Measurements from ENCODE around the gene RASSF3. TPM values are rescaled to one million over a fixed set of nuclear protein-coding genes. Genes with fewer than 3 reads are reported as not detected.
"Not testable (repeated sequence)": the region's sequence is repeated elsewhere in the genome, so short reads cannot be mapped to it uniquely, and the experiment has no call there.

The RASSF3 gene
- total and polyA plus RNA-seq, 4 donors, result 26.7 to 60.9 (median 33.5) TPM

DNA sequence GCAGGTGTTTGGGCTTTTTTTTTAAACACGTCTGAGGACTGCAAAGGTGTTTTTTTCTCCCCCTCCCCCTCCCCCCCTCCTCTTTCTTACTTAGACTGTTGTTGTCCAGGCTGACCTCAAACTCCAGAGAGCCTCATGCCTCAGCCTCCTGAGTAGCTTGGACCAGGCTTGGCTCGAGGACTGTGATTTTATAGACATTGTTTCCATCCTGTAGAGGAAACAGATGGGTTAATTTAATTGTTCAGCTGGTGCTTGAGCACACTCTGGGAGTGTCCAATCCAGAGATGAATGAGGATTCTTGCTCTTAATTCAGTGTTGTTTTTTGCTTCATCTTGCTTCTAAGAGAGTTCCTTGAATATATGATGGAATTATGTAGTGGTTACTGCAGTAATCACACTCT is 42.1 kb downstream of the RASSF3 start:
- H3K4me1 ChIP-seq (ENCODE audit: control insufficient read depth in 5 of 5, insufficient read depth in 5 of 5, low read length in 5 of 5), result peaks cover 0 to 14% (median 7%) of the 10 kb centered on the region in 5 donors
- ATAC-seq (ENCODE audit: insufficient read depth, low FRiP score) (no peak), DNase-seq (no peak)
- whole genome bisulfite sequencing, 2 donors, result 70 to 77% methylated on average over 2 of the region's 2 CpGs
- TF ChIP-seq, protein P1, sequence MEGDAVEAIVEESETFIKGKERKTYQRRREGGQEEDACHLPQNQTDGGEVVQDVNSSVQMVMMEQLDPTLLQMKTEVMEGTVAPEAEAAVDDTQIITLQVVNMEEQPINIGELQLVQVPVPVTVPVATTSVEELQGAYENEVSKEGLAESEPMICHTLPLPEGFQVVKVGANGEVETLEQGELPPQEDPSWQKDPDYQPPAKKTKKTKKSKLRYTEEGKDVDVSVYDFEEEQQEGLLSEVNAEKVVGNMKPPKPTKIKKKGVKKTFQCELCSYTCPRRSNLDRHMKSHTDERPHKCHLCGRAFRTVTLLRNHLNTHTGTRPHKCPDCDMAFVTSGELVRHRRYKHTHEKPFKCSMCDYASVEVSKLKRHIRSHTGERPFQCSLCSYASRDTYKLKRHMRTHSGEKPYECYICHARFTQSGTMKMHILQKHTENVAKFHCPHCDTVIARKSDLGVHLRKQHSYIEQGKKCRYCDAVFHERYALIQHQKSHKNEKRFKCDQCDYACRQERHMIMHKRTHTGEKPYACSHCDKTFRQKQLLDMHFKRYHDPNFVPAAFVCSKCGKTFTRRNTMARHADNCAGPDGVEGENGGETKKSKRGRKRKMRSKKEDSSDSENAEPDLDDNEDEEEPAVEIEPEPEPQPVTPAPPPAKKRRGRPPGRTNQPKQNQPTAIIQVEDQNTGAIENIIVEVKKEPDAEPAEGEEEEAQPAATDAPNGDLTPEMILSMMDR (IDR thresholded peaks at IDR 0.05; ENCODE audit: control extremely low read depth, extremely low read depth), result no peak
- H3K9me3 ChIP-seq (ENCODE audit: control insufficient read depth in 4 of 4, insufficient read depth in 3 of 4, low read length in 3 of 4), result no peaks in the 10 kb centered on the region
- H3K27ac ChIP-seq (ENCODE audit: low read depth in 1 of 2, low read length in 1 of 2), result no peak overlapping the region
- H3K9ac ChIP-seq (ENCODE audit: insufficient read depth in 1 of 2, low read length in 2 of 2), result no peak overlapping the region
- H3K27me3 ChIP-seq (ENCODE audit: control insufficient read depth in 3 of 3, insufficient read depth in 3 of 3, low read length in 2 of 3), result no peaks in the 10 kb centered on the region
- H3K4me3 ChIP-seq, result no peak overlapping the region
- peaks cover 0 to 1% (median 0%) of the 10 kb centered on the region in 4 donors for H3K36me3 ChIP-seq (ENCODE audit: control insufficient read depth in 4 of 4, insufficient read depth in 4 of 4, low read length in 4 of 4)

DNA sequence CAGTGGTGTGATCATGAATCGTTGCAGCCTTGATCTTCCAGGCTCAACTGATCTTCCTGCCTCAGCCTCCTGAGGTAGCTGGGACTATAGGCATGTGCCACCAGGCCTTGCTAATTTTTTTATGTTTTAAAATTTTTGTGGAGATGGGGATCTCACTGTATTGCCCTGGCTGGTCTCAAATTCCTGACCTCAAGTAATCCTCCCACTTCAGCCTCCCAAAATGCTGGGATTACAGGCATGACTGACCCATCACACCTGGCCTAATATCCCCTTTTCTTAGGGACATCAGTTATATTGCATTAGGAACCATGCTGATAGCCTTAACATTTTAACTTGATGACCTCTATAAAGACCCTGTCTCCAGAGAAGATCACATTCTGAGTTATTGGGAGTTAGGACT is 42.8 kb downstream of the RASSF3 start:
- DNase-seq (no peak), ATAC-seq (ENCODE audit: insufficient read depth, low FRiP score) (no peak)
- Histone ChIP-seq H3K9me3 (ENCODE audit: control insufficient read depth in 4 of 4, insufficient read depth in 3 of 4, low read length in 3 of 4) (no peaks in the 10 kb centered on the region), H3K27me3 (ENCODE audit: control insufficient read depth in 3 of 3, insufficient read depth in 3 of 3, low read length in 2 of 3) (no peaks in the 10 kb centered on the region), H3K4me3 (no peak overlapping the region), H3K27ac (ENCODE audit: low read depth in 1 of 2, low read length in 1 of 2) (no peak overlapping the region), H3K36me3 (ENCODE audit: control insufficient read depth in 4 of 4, insufficient read depth in 4 of 4, low read length in 4 of 4) (peaks cover 0 to 1% (median 0%) of the 10 kb centered on the region in 4 donors), H3K9ac (ENCODE audit: insufficient read depth in 1 of 2, low read length in 2 of 2) (no peak overlapping the region), H3K4me1 (ENCODE audit: control insufficient read depth in 5 of 5, insufficient read depth in 5 of 5, low read length in 5 of 5) (peaks cover 0 to 14% (median 7%) of the 10 kb centered on the region in 5 donors)
- 87 to 91% methylated on average over 1 of the region's 1 CpG for WGBS, 2 donors
- TF ChIP-seq, protein P1 (IDR thresholded peaks at IDR 0.05; ENCODE audit: control extremely low read depth, extremely low read depth), result no peak

DNA sequence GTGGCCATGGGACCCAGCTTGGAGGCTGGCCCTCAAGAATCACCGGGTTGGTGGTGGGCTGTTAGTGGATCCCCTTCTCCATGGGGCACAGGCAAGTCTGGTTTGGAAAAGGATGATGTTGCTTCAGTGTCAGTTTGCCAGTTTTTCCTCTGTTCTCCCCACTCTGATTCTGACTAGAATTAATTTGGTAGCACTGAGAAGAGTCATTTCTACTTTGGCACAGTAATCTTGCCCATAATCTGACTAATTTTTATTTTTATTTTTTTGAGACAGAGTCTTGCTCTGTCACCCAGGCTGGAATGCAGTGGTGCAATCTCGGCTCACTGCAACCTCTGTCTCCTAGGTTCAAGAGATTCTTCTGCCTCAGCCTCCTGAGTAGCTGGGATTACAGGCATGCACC is 43.6 kb downstream of the RASSF3 start:
- Histone ChIP-seq H3K27ac (ENCODE audit: low read depth in 1 of 2, low read length in 1 of 2) (peak overlapping the region; percentile 3 to 4), H3K4me1 (ENCODE audit: control insufficient read depth in 5 of 5, insufficient read depth in 5 of 5, low read length in 5 of 5) (peaks cover 0 to 16% (median 7%) of the 10 kb centered on the region in 5 donors)
- 84 to 96% methylated on average over 2 of the region's 2 CpGs for WGBS, 2 donors
- DNase-seq; H3K9ac ChIP-seq (ENCODE audit: insufficient read depth in 1 of 2, low read length in 2 of 2); H3K9me3 ChIP-seq (ENCODE audit: control insufficient read depth in 4 of 4, insufficient read depth in 3 of 4, low read length in 3 of 4); H3K36me3 ChIP-seq (ENCODE audit: control insufficient read depth in 4 of 4, insufficient read depth in 4 of 4, low read length in 4 of 4); H3K4me3 ChIP-seq; H3K27me3 ChIP-seq (ENCODE audit: control insufficient read depth in 3 of 3, insufficient read depth in 3 of 3, low read length in 2 of 3); ATAC-seq (ENCODE audit: insufficient read depth, low FRiP score): not testable (repeated sequence)

DNA sequence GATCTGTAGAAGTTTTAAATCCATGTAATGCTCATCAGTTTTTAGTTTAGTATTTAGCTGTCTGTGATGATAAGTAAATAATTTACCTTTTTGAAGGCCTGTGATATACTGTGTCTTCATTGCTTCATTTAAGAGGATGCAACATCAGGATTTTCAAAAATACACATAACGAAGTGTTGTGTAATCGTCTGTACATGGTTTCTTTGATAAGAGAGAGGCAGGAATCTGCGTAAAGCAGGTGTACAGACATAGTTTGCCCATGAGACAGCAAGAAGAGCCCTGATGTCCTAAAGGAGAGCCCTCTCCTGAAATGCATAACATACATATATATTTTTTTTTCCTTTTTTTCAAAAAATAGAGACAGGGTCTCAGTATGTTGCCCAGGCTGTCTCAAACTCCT is 44.8 kb downstream of the RASSF3 start:
- ATAC-seq (ENCODE audit: insufficient read depth, low FRiP score), result no peak
- no peak for DNase-seq
- no peaks in the 10 kb centered on the region for H3K9me3 ChIP-seq (ENCODE audit: control insufficient read depth in 4 of 4, insufficient read depth in 3 of 4, low read length in 3 of 4)
- no peak overlapping the region for H3K9ac ChIP-seq (ENCODE audit: insufficient read depth in 1 of 2, low read length in 2 of 2)
- H3K4me3 ChIP-seq, result no peak overlapping the region
- no peak overlapping the region for H3K27ac ChIP-seq (ENCODE audit: low read depth in 1 of 2, low read length in 1 of 2)
- H3K27me3 ChIP-seq (ENCODE audit: control insufficient read depth in 3 of 3, insufficient read depth in 3 of 3, low read length in 2 of 3), result no peaks in the 10 kb centered on the region
- H3K36me3 ChIP-seq (ENCODE audit: control insufficient read depth in 4 of 4, insufficient read depth in 4 of 4, low read length in 4 of 4), result peaks cover 0 to 1% (median 0%) of the 10 kb centered on the region in 4 donors
- TF ChIP-seq, protein P1 (IDR thresholded peaks at IDR 0.05; ENCODE audit: control extremely low read depth, extremely low read depth), result no peak
- peaks cover 0 to 17% (median 9%) of the 10 kb centered on the region in 5 donors for H3K4me1 ChIP-seq (ENCODE audit: control insufficient read depth in 5 of 5, insufficient read depth in 5 of 5, low read length in 5 of 5)
- WGBS, 2 donors, result 44 to 52% methylated on average over 3 of the region's 3 CpGs

All from lung (tissue), 12 donors.